Smooth muscle cell (in vitro differentiated cells): ENCODE data around the gene PDK3. TPM values are rescaled to one million over a fixed set of nuclear protein-coding genes. Genes with fewer than 3 reads are reported as not detected.

Experiments
- DNase-seq: peaks from one replicate; lab custom pipeline; 2025; ENCODE audit not compliant: unreplicated experiment; lab: John Stamatoyannopoulos, UW
- H2AFZ ChIP-seq: fragments of 200-600 bp; sonication (generic); 2 replicates; pipeline ENCODE4 v1.6.0; 2016; ENCODE audit warnings: antibody characterized with exemption, low read depth, mild to moderate bottlenecking
- H3F3A ChIP-seq: fragments of 200-600 bp; sonication (generic); 2 replicates; pipeline ENCODE4 v1.6.0; 2017; ENCODE audit warnings: antibody characterized with exemption, low read depth
- H3K27ac ChIP-seq: fragments of 200-600 bp; sonication (generic); 2 replicates; pipeline ENCODE4 v1.5.1; 2016; ENCODE audit warnings: low read depth, mild to moderate bottlenecking
- H3K27me3 ChIP-seq: fragments of 200-600 bp; sonication (generic); 2 replicates; pipeline ENCODE4 v1.6.1; 2016; ENCODE audit warnings: low read depth, mild to moderate bottlenecking
- H3K36me3 ChIP-seq: fragments of 200-600 bp; sonication (generic); 2 replicates; pipeline ENCODE4 v1.5.1; 2016; ENCODE audit warnings: low read depth
- H3K4me1 ChIP-seq: fragments of 200-600 bp; sonication (generic); 2 replicates; pipeline ENCODE4 v1.5.1; 2016; ENCODE audit warnings: low read depth
- H3K4me2 ChIP-seq: fragments of 200-600 bp; sonication (generic); 2 replicates; pipeline ENCODE4 v1.6.0; 2016; ENCODE audit warnings: mild to moderate bottlenecking
- H3K4me3 ChIP-seq: fragments of 200-600 bp; sonication (generic); 2 replicates; pipeline ENCODE4 v1.5.1; 2016; ENCODE audit warnings: mild to moderate bottlenecking
- H3K79me2 ChIP-seq: fragments of 200-600 bp; sonication (generic); 2 replicates; pipeline ENCODE4 v1.6.0; 2016; ENCODE audit warnings: low read depth, mild to moderate bottlenecking
- H3K9ac ChIP-seq: fragments of 200-600 bp; sonication (generic); 2 replicates; pipeline ENCODE4 v1.6.0; 2016; ENCODE audit warnings: low read depth
- H3K9me3 ChIP-seq: fragments of 200-600 bp; sonication (generic); replicated peaks from 2 replicates; pipeline ENCODE4 v1.5.1; 2016; ENCODE audit warnings: low read depth
- H4K20me1 ChIP-seq: fragments of 200-600 bp; sonication (generic); 2 replicates; pipeline ENCODE4 v1.6.0; 2016; ENCODE audit warnings: low read depth
- CTCF ChIP-seq: fragments of 200-600 bp; sonication (generic); IDR thresholded peaks from 2 replicates; pipeline ENCODE4 v1.5.1; 2017; ENCODE audit warnings: borderline replicate concordance, mild to moderate bottlenecking, antibody characterized with exemption; ENCODE audit not compliant: insufficient read depth, poor library complexity, severe bottlenecking
- WGBS: methylation state at CpG from one replicate; pipeline ENCODE4 v1.1.7; 2016; ENCODE audit warnings: low lambda C conversion rate; 5-methylcytosine and 5-hydroxymethylcytosine counted together
- polyA plus RNA-seq: library from polyadenylated mRNA; unstranded; fragments of >200 nt; fragmentation: Nextera tagmentation; extraction: Ambion mirVana; gene quantifications from 2 replicates; pipeline ENCODE4 v1.2.1, GENCODE V29; 2016
- total RNA-seq: library from RNA; depleted of rRNA; stranded (reverse); fragments of >200 nt; gene quantifications from 2 replicates; pipeline ENCODE4 v1.2.3, GENCODE V29; 2014

Gene PDK3
- total and polyA plus RNA-seq, 2 experiments from 2014 or later: 27.1 to 30.7 TPM

GRCh38 chrX:24525455-24525854 lies 60.4 kb downstream of the PDK3 start:
- Histone ChIP-seq H3F3A (no peaks in the 10 kb centered on the region), H3K9ac (no peak overlapping the region), H3K36me3 (peaks cover 5% of the 10 kb centered on the region), H3K79me2 (no peaks in the 10 kb centered on the region), H3K27me3 (no peaks in the 10 kb centered on the region), H3K9me3 (no peaks in the 10 kb centered on the region), H4K20me1 (no peaks in the 10 kb centered on the region), H3K27ac (no peak overlapping the region), H3K4me3 (no peak overlapping the region), H3K4me1 (peaks cover 35% of the 10 kb centered on the region), H3K4me2 (no peak overlapping the region), H2AFZ (no peak overlapping the region)
- 94% methylated on average over 2 of the region's 2 CpGs for whole genome bisulfite sequencing
- DNase-seq: no peak
- TF ChIP-seq CTCF: no peak

- Histone ChIP-seq H3K27me3 (no peaks in the 10 kb centered on the region), H3K4me3 (no peak overlapping the region), H2AFZ (no peak overlapping the region), H3K9me3 (no peaks in the 10 kb centered on the region), H3K79me2 (no peaks in the 10 kb centered on the region), H4K20me1 (no peaks in the 10 kb centered on the region), H3K4me2 (no peak overlapping the region), H3K36me3 (peaks cover 5% of the 10 kb centered on the region), H3F3A (no peaks in the 10 kb centered on the region), H3K27ac (no peak overlapping the region), H3K9ac (no peak overlapping the region), H3K4me1 (peaks cover 35% of the 10 kb centered on the region)
- DNase-seq: no peak
- WGBS: 69% methylated on average over 2 of the region's 2 CpGs
- no peak for TF ChIP-seq CTCF
Observed at GRCh38 chrX:24526616-24527015, 61.5 kb downstream of the PDK3 start.

- Histone ChIP-seq H3K27me3 (no peaks in the 10 kb centered on the region), H3K36me3 (peaks cover 5% of the 10 kb centered on the region), H3K4me3 (no peak overlapping the region), H3K9me3 (no peaks in the 10 kb centered on the region), H3K9ac (no peak overlapping the region), H4K20me1 (no peaks in the 10 kb centered on the region), H3F3A (no peaks in the 10 kb centered on the region), H3K79me2 (no peaks in the 10 kb centered on the region), H3K4me1 (peaks cover 35% of the 10 kb centered on the region), H3K4me2 (no peak overlapping the region), H2AFZ (no peak overlapping the region), H3K27ac (no peak overlapping the region)
- DNase-seq: no peak
- TF ChIP-seq CTCF: no peak
- WGBS: 86% methylated on average over 1 of the region's 1 CpG
Observed at GRCh38 chrX:24528605-24529004, 63.5 kb downstream of the PDK3 start.

GRCh38 chrX:24536551-24536950 lies 71.5 kb downstream of the PDK3 start:
- H3K36me3 ChIP-seq: peaks cover 9% of the 10 kb centered on the region
- no peak for DNase-seq

More at GRCh38 chrX:24536551-24536950, 71.5 kb downstream of the PDK3 start:
- Histone ChIP-seq H3K4me1 (no peaks in the 10 kb centered on the region), H3K4me2 (no peak overlapping the region), H3K9ac (no peak overlapping the region), H4K20me1 (no peaks in the 10 kb centered on the region), H3K27me3 (no peaks in the 10 kb centered on the region), H3K79me2 (no peaks in the 10 kb centered on the region), H3K4me3 (no peak overlapping the region), H2AFZ (no peak overlapping the region), H3K9me3 (no peaks in the 10 kb centered on the region), H3F3A (no peaks in the 10 kb centered on the region), H3K27ac (no peak overlapping the region)
- TF ChIP-seq CTCF: no peak
